Endothelial cell of hepatic sinusoid (primary cell): ENCODE results near the gene HYLS1.
"Not testable (repeated sequence)": the region's sequence is repeated elsewhere in the genome, so short reads cannot be mapped to it uniquely, and the experiment has no call there.

Source experiments
- in situ Hi-C: cut with HindIII; loops from 2 replicates; pipeline ENCODE4 v1.10.0; 2017; ENCODE audit warnings: low sequenced_read_pairs

Gene HYLS1

GRCh38 chr11:125887373-125888324, at the start of gene HYLS1:
TSS of gene HYLS1 (plus strand) at chr11:125887668. CDS start at chr11:125899369, 11,701 bp downstream.
- in situ Hi-C loops, result no loop called here

GRCh38 chr11:125842321-125842948, 45.0 kb upstream of the HYLS1 start:
- in situ Hi-C loops, result no loop called here

GRCh38 chr11:125846188-125846587, 41.3 kb upstream of the HYLS1 start:
- in situ Hi-C loops, result no loop called here

GRCh38 chr11:125857670-125858069, 29.8 kb upstream of the HYLS1 start:
- in situ Hi-C loops, result not testable (repeated sequence)

- in situ Hi-C loops, result not testable (repeated sequence)
These were observed 24.7 kb upstream of the HYLS1 start for GRCh38 chr11:125862786-125863185.

GRCh38 chr11:125865354-125865753, 22.1 kb upstream of the HYLS1 start:
- in situ Hi-C loops, result not testable (repeated sequence)

GRCh38 chr11:125869521-125869920, 17.9 kb upstream of the HYLS1 start:
- in situ Hi-C loops, result no loop called here

- in situ Hi-C loops, result no loop called here
These were observed 15.9 kb upstream of the HYLS1 start for GRCh38 chr11:125871391-125872137.

GRCh38 chr11:125872138-125872491, 15.4 kb upstream of the HYLS1 start:
- in situ Hi-C loops, result no loop called here

- in situ Hi-C loops, result no loop called here
These were observed 13.4 kb upstream of the HYLS1 start for GRCh38 chr11:125873881-125874555.

- in situ Hi-C loops, result loop anchor here (5.0 kb wide), 2 partner anchors 217 to 247 kb away; partner anchors contain the start of gene CHEK1
These were observed 12.8 kb upstream of the HYLS1 start for GRCh38 chr11:125874556-125875124.

- in situ Hi-C loops, result no loop called here
These were observed 6.2 kb upstream of the HYLS1 start for GRCh38 chr11:125881291-125881690.

- in situ Hi-C loops, result no loop called here
These were observed 4.1 kb upstream of the HYLS1 start for GRCh38 chr11:125883375-125883774.

- in situ Hi-C loops, result no loop called here
These were observed 483 bp upstream of the HYLS1 start for GRCh38 chr11:125886997-125887372.

GRCh38 chr11:125890447-125891100, 3.1 kb downstream of the HYLS1 start:
- in situ Hi-C loops, result no loop called here

GRCh38 chr11:125892071-125892470, 4.6 kb downstream of the HYLS1 start:
- in situ Hi-C loops, result no loop called here

- in situ Hi-C loops, result no loop called here
These were observed 5.5 kb downstream of the HYLS1 start for GRCh38 chr11:125892994-125893393.

GRCh38 chr11:125901872-125902271, 14.4 kb downstream of the HYLS1 start:
- in situ Hi-C loops, result no loop called here

GRCh38 chr11:125902277-125902926, 14.9 kb downstream of the HYLS1 start:
- in situ Hi-C loops, result no loop called here
